Keratinocyte (primary cell): ENCODE results near the gene ENKUR. TPM values are rescaled to one million over a fixed set of nuclear protein-coding genes. Genes with fewer than 3 reads are reported as not detected.
"Not testable (repeated sequence)": the region's sequence is repeated elsewhere in the genome, so short reads cannot be mapped to it uniquely, and the experiment has no call there.

Experiments
- DNase-seq: peaks from one replicate; pipeline ENCODE4 v3.0.0-alpha.2; 2011; ENCODE audit warnings: low read depth, missing footprints, low spot score
- FAIRE-seq: peaks from 2 replicates; lab custom pipeline; 2011; peaks lifted over from hg19 to GRCh38; lab: Jason Lieb, UNC
- H2AFZ ChIP-seq: 2 replicates; pipeline ENCODE4 v1.6.0; 2012; ENCODE audit warnings: low read length, control low read depth, inconsistent platforms; ENCODE audit not compliant: control insufficient read depth
- H3K27ac ChIP-seq: 2 replicates; pipeline ENCODE4 v1.5.1; 2011; ENCODE audit warnings: low read length; ENCODE audit not compliant: control insufficient read depth, insufficient read depth
- H3K27me3 ChIP-seq: 3 replicates; pipeline ENCODE4 v1.6.0; 2011; ENCODE audit warnings: low read length; ENCODE audit not compliant: control insufficient read depth, insufficient read depth; ENCODE audit errors: extremely low read depth
- H3K36me3 ChIP-seq, 2 experiments: 2 replicates in 1 of 2; 3 replicates in 1 of 2; pipeline ENCODE4 v1.5.1; 2011; ENCODE audit warnings: low read length in 2 of 2, mild to moderate bottlenecking in 1 of 2; ENCODE audit not compliant: control insufficient read depth in 2 of 2, insufficient read depth in 2 of 2; ENCODE audit errors: extremely low read depth in 1 of 2
- H3K4me1 ChIP-seq: 3 replicates; pipeline ENCODE4 v1.5.1; 2011; ENCODE audit warnings: low read length; ENCODE audit not compliant: control insufficient read depth, insufficient read depth; ENCODE audit errors: extremely low read depth
- H3K4me2 ChIP-seq: 3 replicates; pipeline ENCODE4 v1.6.0; 2011; ENCODE audit warnings: low read depth, low read length; ENCODE audit not compliant: control insufficient read depth, insufficient read depth; ENCODE audit errors: extremely low read depth
- H3K4me3 ChIP-seq, 3 experiments: fragments of 200-600 bp in 1 of 3; sonication (generic) in 1 of 3; 2 replicates in 2 of 3; 3 replicates in 1 of 3; pipeline ENCODE4 v1.5.1; 2011 to 2016; ENCODE audit warnings: low read length in 3 of 3, mild to moderate bottlenecking in 3 of 3, control low read depth in 2 of 3, inconsistent platforms in 1 of 3, low read depth in 1 of 3, mixed read lengths in 1 of 3, mixed run types in 1 of 3, moderate library complexity in 1 of 3; ENCODE audit not compliant: control insufficient read depth in 2 of 3, insufficient read depth in 2 of 3; ENCODE audit errors: extremely low read depth in 1 of 3
- H3K79me2 ChIP-seq: 2 replicates; pipeline ENCODE4 v1.6.0; 2012; ENCODE audit warnings: low read length; ENCODE audit not compliant: control insufficient read depth, insufficient read depth
- H3K9ac ChIP-seq: 3 replicates; pipeline ENCODE4 v1.6.0; 2011; ENCODE audit warnings: low read length; ENCODE audit not compliant: control insufficient read depth, insufficient read depth; ENCODE audit errors: extremely low read depth
- H3K9me1 ChIP-seq: 3 replicates; pipeline ENCODE4 v1.6.0; 2011; ENCODE audit warnings: low read length; ENCODE audit not compliant: control insufficient read depth, insufficient read depth; ENCODE audit errors: extremely low read depth
- H3K9me3 ChIP-seq: 2 replicates; pipeline ENCODE4 v1.5.1; 2012; ENCODE audit warnings: low read depth, low read length; ENCODE audit not compliant: control insufficient read depth
- H4K20me1 ChIP-seq: 3 replicates; pipeline ENCODE4 v1.6.0; 2011; ENCODE audit warnings: low read length; ENCODE audit not compliant: control insufficient read depth, insufficient read depth; ENCODE audit errors: extremely low read depth
- CTCF ChIP-seq, 3 experiments: IDR thresholded peaks in 1 of 3; conservative IDR thresholded peaks in 1 of 3; optimal IDR thresholded peaks in 1 of 3; 2 replicates in 2 of 3; 3 replicates in 1 of 3; pipeline versions ENCODE3 to v1.5.1; 2011; ENCODE audit warnings: low read length in 3 of 3, mild to moderate bottlenecking in 3 of 3, moderate library complexity in 2 of 3, control low read depth in 1 of 3, inconsistent platforms in 1 of 3; ENCODE audit not compliant: insufficient read depth in 2 of 3; ENCODE audit errors: extremely low read depth in 1 of 3
- EZH2 ChIP-seq: IDR thresholded peaks from one replicate; pipeline ENCODE4 v1.6.1; 2012; ENCODE audit warnings: inconsistent platforms, mild to moderate bottlenecking, low read length, moderate library complexity
- dilution Hi-C: fragments of 300-500 bp; cut with MboI; formaldehyde crosslinking; loops from one replicate; pipeline ENCODE4 v1.7.0; 2020; ENCODE audit warnings: low sequenced_read_pairs; ENCODE audit not compliant: extremely low pct_ligation_motif_present
- polyA plus RNA-seq, 5 experiments: library from polyadenylated mRNA; depleted of rRNA in 3 of 5; stranded (reverse) in 3 of 5; stranded (forward) in 1 of 5; unstranded in 1 of 5; fragments of >200 nt; gene quantifications; 1 replicate in 1 of 5; 2 replicates in 3 of 5; 3 replicates in 1 of 5; pipeline versions ENCODE4 v1.2.1 to v1.2.3, GENCODE V29; 2011 to 2012; ENCODE audit warnings: missing spikeins in 2 of 5, low read depth in 1 of 5, low replicate concordance in 1 of 5

ENKUR gene
- polyA plus RNA-seq, 1 donor (not counting 4 experiments of a cell fraction or from before 2014, with no cell fraction given) = 0.03 TPM

GRCh38 chr10:24969841-24970281, 46.1 kb downstream of the ENKUR start:
- no peak overlapping the region for H2AFZ ChIP-seq
- H3K4me3 ChIP-seq = no peak overlapping the region
- no peaks in the 10 kb centered on the region for H3K36me3 ChIP-seq
- no peak overlapping the region for H3K9ac ChIP-seq
- no peaks in the 10 kb centered on the region for H3K4me1 ChIP-seq
- H3K9me1 ChIP-seq = no peaks in the 10 kb centered on the region
- no peaks in the 10 kb centered on the region for H4K20me1 ChIP-seq
- FAIRE-seq (no peak), DNase-seq (no peak)
- dilution Hi-C loops = no loop called here
- no peaks in the 10 kb centered on the region for H3K79me2 ChIP-seq
- no peak overlapping the region for H3K27ac ChIP-seq
- H3K4me2 ChIP-seq = no peak overlapping the region
- H3K27me3 ChIP-seq = no peaks in the 10 kb centered on the region
- H3K9me3 ChIP-seq = no peaks in the 10 kb centered on the region
- no peak for TF ChIP-seq CTCF (optimal IDR thresholded peaks at IDR 0.05 in 1 of 3, IDR thresholded peaks at IDR 0.05 in 1 of 3, conservative IDR thresholded peaks at IDR 0.05 in 1 of 3; ENCODE audit: extremely low read depth in 1 of 3, insufficient read depth in 2 of 3, low read length in 3 of 3)
- TF ChIP-seq EZH2 = no peak

GRCh38 chr10:24968951-24969350, 47.0 kb downstream of the ENKUR start:
- H4K20me1 ChIP-seq, DNase-seq, FAIRE-seq, H3K9me1 ChIP-seq, H3K27me3 ChIP-seq, H3K9me3 ChIP-seq, H3K4me3 ChIP-seq, H3K4me2 ChIP-seq, H3K36me3 ChIP-seq, H2AFZ ChIP-seq, H3K79me2 ChIP-seq, H3K9ac ChIP-seq, H3K27ac ChIP-seq, dilution Hi-C loops, H3K4me1 ChIP-seq: not testable (repeated sequence)

- H3K4me1 ChIP-seq = peaks cover under 1% of the 10 kb centered on the region
- H3K79me2 ChIP-seq = no peaks in the 10 kb centered on the region
- FAIRE-seq = no peak
- no peak overlapping the region for H2AFZ ChIP-seq
- DNase-seq = no peak
- H3K36me3 ChIP-seq = no peaks in the 10 kb centered on the region
- H3K9me1 ChIP-seq = no peaks in the 10 kb centered on the region
- dilution Hi-C loops = no loop called here
- H4K20me1 ChIP-seq = no peaks in the 10 kb centered on the region
- H3K4me2 ChIP-seq = no peak overlapping the region
- no peaks in the 10 kb centered on the region for H3K9me3 ChIP-seq
- no peak for TF ChIP-seq EZH2
- TF ChIP-seq CTCF (optimal IDR thresholded peaks at IDR 0.05 in 1 of 3, IDR thresholded peaks at IDR 0.05 in 1 of 3, conservative IDR thresholded peaks at IDR 0.05 in 1 of 3; ENCODE audit: extremely low read depth in 1 of 3, insufficient read depth in 2 of 3, low read length in 3 of 3) = no peak
- no peaks in the 10 kb centered on the region for H3K27me3 ChIP-seq
- H3K27ac ChIP-seq = no peak overlapping the region
- H3K4me3 ChIP-seq = no peak overlapping the region
- no peak overlapping the region for H3K9ac ChIP-seq
Observed at GRCh38 chr10:24968349-24968748, 47.6 kb downstream of the ENKUR start.
